Stimulated activated CD4-positive, alpha-beta T cell treated with anti-CD3 and anti-CD28 coated beads, Interleukin-4, amount 100 ng/mL, for 1 hour (primary cell): Measurements from ENCODE around the gene UBD.

Experiments used
- DNase-seq: peaks from one replicate; pipeline ENCODE4 v3.0.0-alpha.2; 2020

Gene UBD

GRCh38 chr6:29558439-29559079 is 973 bp downstream of the UBD start:
- DNase-seq: no peak

DNA sequence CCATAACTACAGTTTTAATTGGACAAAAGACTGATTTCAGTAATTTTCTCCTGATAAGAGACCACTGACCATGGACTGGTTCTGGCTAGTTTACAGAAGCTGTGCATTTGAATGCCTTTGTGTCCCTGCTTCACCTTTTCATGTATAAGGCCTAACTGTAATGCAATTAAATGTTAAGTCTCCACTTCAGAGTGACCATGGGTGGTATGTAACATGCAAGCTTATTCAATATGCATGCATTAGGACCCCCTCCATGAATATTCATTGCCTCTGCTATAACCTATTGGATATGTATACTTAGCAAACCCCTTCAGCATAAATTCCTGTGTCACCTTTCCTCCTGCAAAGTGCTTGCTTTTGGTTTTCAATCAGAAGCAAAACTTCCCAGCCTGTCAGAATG is 2.2 kb downstream of the UBD start:
- no peak for DNase-seq

DNA sequence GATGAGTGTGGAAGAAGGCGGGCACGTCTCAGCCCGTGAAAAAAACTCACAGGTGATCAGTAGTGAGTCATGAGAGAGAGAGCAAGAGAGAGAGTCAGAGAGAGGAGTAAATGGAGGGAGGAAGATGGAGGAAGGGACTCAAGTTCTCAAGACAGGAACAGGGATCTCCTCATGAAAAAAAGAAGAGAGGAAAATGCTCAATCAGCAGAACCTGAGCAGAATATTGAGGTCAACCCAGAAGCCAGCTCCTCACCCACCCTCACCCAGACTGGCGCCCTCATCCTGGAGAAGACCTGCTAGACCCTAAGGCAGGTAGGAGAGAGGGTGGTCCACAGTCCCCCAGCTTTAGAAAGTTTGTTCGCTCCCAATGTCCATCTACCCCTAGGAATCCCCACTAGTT is 4.8 kb downstream of the UBD start:
- DNase-seq: no peak

DNA sequence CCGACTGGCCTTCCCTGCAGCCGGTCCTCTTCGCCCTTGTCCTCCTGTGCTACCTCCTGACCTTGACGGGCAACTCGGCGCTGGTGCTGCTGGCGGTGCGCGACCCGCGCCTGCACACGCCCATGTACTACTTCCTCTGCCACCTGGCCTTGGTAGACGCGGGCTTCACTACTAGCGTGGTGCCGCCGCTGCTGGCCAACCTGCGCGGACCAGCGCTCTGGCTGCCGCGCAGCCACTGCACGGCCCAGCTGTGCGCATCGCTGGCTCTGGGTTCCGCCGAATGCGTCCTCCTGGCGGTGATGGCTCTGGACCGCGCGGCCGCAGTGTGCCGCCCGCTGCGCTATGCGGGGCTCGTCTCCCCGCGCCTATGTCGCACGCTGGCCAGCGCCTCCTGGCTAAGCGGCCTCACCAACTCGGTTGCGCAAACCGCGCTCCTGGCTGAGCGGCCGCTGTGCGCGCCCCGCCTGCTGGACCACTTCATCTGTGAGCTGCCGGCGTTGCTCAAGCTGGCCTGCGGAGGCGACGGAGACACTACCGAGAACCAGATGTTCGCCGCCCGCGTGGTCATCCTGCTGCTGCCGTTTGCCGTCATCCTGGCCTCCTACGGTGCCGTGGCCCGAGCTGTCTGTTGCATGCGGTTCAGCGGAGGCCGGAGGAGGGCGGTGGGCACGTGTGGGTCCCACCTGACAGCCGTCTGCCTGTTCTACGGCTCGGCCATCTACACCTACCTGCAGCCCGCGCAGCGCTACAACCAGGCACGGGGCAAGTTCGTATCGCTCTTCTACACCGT is 6.1 kb downstream of the UBD start:
- peak; percentile 41 for DNase-seq

GRCh38 chr6:29552512-29553051 is 7.0 kb downstream of the UBD start:
- no peak for DNase-seq

DNA sequence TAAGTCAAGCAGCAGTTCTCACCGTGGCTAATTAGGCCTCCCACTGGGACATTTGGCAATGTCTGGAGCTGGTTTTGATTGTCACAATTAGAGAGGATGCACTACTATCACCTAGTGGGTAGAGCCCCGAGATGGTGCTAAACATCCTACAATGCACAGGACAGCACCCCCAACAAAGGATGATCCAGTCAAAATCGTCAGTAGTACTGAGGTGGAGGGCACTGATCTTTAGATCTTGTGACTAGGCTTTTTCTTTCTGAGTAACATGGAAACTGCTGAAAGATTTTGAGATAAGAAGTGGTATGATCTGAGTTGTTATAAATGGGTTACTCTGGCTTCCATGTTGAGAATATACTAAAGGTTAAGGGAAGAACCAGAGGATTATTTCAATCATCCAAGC is 12.0 kb downstream of the UBD start:
- DNase-seq: no peak

GRCh38 chr6:29537714-29538403 is 21.7 kb downstream of the UBD start:
- no peak for DNase-seq

DNA sequence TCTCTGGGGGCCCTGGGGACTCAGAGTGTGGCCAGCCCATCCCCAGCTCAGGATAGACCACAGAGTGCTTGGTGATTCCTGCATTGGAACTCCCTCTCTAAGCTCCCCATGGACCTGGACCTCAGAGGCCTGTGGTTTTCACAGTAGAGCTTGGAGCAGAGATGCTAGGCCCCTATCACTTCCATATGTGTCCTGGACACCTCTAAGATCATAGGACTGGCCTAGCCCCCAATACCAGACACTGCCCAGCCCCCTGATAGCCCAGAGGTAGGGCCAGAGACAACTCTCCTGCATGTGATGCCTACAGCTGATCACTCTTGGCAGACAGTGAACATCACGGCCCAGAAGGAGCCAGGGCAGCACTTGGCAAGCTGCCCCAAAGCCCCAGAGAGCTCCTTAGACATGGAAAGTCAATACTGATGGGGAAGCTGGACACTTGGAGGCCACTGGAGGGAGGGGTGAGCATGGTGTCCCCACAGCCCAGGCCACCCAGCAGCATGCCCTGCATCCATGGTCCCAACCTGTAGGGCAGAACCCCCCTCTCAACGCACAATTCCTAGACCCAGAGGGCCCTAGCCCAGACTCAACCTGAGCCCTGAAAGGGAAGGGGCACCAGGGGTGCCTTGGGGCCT is 27.1 kb downstream of the UBD start:
- DNase-seq: no peak

DNA sequence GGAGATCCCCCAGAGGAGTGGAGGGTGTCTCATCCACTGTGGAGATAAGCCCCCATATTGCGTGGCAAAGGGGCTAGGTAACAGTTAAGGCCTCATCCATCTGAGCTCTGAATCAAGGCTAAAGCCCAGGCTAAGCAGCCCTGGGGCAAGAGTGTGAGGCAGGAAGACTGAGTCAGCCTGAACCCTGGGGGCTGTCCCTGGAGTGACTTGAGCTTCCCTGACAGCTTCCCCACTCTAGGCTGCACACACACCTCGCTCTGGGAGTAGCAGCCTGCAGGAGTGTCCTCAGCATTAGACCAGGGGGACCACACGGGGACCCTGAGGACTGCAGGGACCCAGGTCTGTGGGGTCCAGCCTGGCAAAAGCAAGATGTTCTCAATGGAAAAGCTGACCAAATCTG is 27.9 kb downstream of the UBD start:
- DNase-seq: peak; percentile 16

- no peak for DNase-seq
Observed at GRCh38 chr6:29530671-29531310, 28.7 kb downstream of the UBD start.

- DNase-seq: no peak
Observed at GRCh38 chr6:29529956-29530355, 29.6 kb downstream of the UBD start.

DNA sequence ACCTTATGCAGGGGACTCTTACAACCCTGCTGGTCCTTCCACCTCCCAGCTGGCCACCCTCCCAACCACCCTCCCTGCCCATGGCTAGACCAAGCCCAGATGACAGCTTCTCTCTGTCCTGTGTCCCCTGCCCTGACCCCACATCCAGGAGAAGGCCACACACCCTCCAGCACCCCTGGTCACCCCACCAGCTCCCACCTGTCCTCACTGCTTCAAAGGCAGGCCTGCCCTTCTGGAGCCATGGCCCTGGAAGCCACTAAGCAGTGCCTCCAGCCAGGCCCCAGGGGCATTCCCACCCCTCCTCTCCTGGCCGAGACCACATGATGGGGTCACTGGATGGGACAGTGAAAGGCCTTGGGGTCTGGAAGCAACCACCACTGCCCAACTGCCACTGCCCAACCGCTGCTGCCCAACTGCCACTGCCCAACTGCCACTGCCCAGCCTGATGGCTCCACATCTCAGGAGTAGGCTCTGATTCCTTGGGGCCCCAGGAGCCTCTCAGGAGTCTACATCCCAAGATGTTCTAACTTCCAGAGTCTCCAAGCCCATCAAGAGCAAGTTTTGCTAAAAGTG is 30.5 kb downstream of the UBD start:
- no peak for DNase-seq

GRCh38 chr6:29528300-29528931 is 31.1 kb downstream of the UBD start:
- DNase-seq: no peak

- no peak for DNase-seq
Observed at GRCh38 chr6:29527564-29527963, 32.0 kb downstream of the UBD start.

DNA sequence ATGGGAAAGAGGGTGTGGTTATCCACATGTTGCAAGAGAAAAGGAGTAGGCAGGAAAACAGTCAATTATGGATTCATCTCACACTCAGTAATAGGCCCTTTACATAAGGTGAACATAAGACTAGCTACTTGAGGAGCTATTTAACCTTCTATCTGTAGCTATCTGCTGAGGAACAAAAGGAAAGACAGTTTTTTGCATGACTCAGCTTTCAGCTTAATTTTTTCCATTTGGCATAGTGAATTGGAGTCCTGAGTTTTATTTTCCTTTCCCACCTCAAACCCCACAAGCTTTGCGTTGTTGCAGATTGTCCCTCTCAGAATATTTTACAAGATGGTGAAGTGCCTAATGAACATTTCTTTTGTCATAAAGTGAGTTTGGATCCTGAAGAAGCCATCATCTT is 32.4 kb downstream of the UBD start:
- DNase-seq: no peak

DNA sequence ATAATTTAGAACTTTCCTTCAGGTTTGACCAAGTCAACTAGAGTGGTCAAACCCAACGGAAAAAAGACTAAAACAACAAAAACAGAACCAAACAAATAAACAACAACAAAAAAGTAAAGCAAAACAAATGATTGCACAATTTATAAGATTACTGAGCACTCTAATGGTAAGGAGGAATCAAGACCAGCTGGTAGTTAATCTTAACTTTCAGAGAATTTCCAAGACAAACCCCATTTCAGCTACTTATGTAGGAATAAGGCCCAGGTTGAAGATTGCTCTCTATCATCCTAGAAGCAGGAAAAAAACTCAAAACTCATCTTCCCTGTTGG is 34.3 kb downstream of the UBD start:
- no peak for DNase-seq

- no peak for DNase-seq
Observed at GRCh38 chr6:29524444-29525310, 34.9 kb downstream of the UBD start.

GRCh38 chr6:29524044-29524443 is 35.5 kb downstream of the UBD start:
- DNase-seq: no peak

DNA sequence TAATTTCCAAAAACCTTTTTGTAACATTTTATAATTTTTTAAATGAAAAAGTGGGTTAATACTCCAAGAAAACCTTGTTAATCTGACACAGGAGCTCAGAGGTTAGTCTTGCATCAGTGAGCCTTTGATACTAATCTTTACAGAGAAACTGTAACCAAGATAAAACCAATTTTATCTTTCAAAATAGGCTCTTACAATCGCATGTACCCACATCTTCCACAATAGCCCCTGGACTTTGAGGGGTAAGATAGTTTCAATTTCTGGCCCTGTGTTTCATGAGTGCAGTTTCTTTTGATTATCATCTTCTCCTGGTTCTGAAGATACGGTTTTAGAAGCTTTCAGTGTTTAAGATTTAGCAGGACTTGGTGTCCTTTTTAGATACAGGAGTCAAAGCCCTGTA is 37.3 kb downstream of the UBD start:
- DNase-seq: no peak

GRCh38 chr6:29521006-29521680 is 38.4 kb downstream of the UBD start:
- DNase-seq: no peak

DNA sequence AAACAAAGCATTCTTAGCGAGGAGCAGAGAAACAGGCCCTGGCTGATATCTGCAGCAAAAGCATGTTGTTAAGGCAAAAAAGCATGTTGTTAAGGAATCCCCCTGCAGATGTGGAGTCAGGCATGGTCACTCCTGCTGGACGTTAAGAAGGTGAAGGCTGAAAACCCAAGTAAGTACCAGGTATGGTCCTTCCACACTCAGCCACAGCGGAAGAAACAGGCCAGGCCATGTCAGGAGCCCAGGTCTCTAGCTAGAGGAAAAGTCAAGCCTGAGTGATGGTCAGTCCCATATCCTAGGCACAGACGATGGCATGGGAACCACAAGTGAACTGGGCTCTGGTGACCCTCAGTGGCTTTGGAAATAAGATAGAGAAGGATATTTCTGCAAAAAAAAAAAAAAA is 39.3 kb downstream of the UBD start:
- no peak for DNase-seq
